HepG2 (cell line): ENCODE measurements around the gene ACTN2. TPM values are rescaled to one million over a fixed set of nuclear protein-coding genes. Genes with fewer than 3 reads are reported as not detected.

Source experiments
- ATAC-seq: fragments of 200-7000 bp; cut with Tn5 transposase; 3 replicates; pipeline ENCODE4 v1.9.1; 2020; ENCODE audit warnings: mild to moderate bottlenecking, moderate library complexity
- BruUV-seq: library from RNA; stranded (reverse); fragments of 400-500 nt; replicated peaks from 2 replicates; lab custom pipeline; 2021; lab: Mats Ljungman, UMichigan
- CTCF ChIA-PET: fragments of 300-600 bp; formaldehyde crosslinking; extraction: SDS; loops from one replicate; lab custom pipeline; 2021; ENCODE audit warnings: low total read pairs, inconsistent platforms, low intra/inter-chr PET ratio; lab: Yijun Ruan, JAX
- POLR2A ChIA-PET: fragments of 350-600 bp; sonication (Branson Sonifier 250); formaldehyde crosslinking; loops from one replicate; lab custom pipeline; 2020; ENCODE audit warnings: antibody characterized with exemption, inconsistent platforms; lab: Yijun Ruan, JAX
- DNase-seq: peaks from one replicate; pipeline ENCODE4 v3.0.0-alpha.2; 2015; ENCODE audit warnings: low spot score
- FAIRE-seq: peaks from 3 replicates; lab custom pipeline; 2011; peaks lifted over from hg19 to GRCh38; lab: Jason Lieb, UNC
- H2AFZ ChIP-seq: one replicate; pipeline ENCODE4 v1.6.1; 2011; ENCODE audit warnings: low read length, inconsistent platforms
- H3K27ac ChIP-seq: fragments of 300-600 bp; 3 replicates; pipeline ENCODE4 v1.8.0; 2011; ENCODE audit warnings: mixed run types, mild to moderate bottlenecking, mixed read lengths, low read length, inconsistent platforms; ENCODE audit not compliant: insufficient read depth; ENCODE audit errors: extremely low read length
- H3K27me3 ChIP-seq, 2 experiments: fragments of 200-600 bp in 1 of 2; 2 replicates in 1 of 2; 3 replicates in 1 of 2; pipeline versions ENCODE4 v1.6.0 to v1.8.0; 2011; ENCODE audit warnings: low read length in 2 of 2, mild to moderate bottlenecking in 2 of 2, moderate library complexity in 2 of 2, inconsistent platforms in 1 of 2; ENCODE audit not compliant: insufficient read depth in 2 of 2, control insufficient read depth in 1 of 2
- H3K36me3 ChIP-seq, 2 experiments: fragments of 200-600 bp in 1 of 2; replicated peaks in 1 of 2; 2 replicates in 1 of 2; 3 replicates in 1 of 2; pipeline versions ENCODE4 v1.5.1 to v1.8.0; 2011; ENCODE audit warnings: low read length in 2 of 2, inconsistent platforms in 1 of 2; ENCODE audit not compliant: insufficient read depth in 2 of 2, control insufficient read depth in 1 of 2
- H3K4me1 ChIP-seq: 2 replicates; pipeline ENCODE4 v1.5.1; 2012; ENCODE audit warnings: low read length, inconsistent platforms; ENCODE audit not compliant: insufficient read depth
- H3K4me2 ChIP-seq: 2 replicates; pipeline ENCODE4 v1.6.0; 2011; ENCODE audit warnings: low read depth, low read length, inconsistent platforms
- H3K4me3 ChIP-seq, 3 experiments: fragments of 200-600 bp in 1 of 3; sonication (generic), shearing (Covaris generic) in 1 of 3; replicated peaks in 1 of 3; 2 replicates each; pipeline ENCODE4 v1.5.1; 2011 to 2016; ENCODE audit warnings: low read length in 3 of 3, inconsistent platforms in 2 of 3, low read depth in 2 of 3, mild to moderate bottlenecking in 2 of 3, control low read depth in 1 of 3, mixed read lengths in 1 of 3; ENCODE audit not compliant: insufficient read depth in 1 of 3
- H3K79me2 ChIP-seq: one replicate; pipeline ENCODE4 v1.6.1; 2011; ENCODE audit warnings: low read length, inconsistent platforms; ENCODE audit not compliant: insufficient read depth
- H3K9ac ChIP-seq: 2 replicates; pipeline ENCODE4 v1.6.0; 2011; ENCODE audit warnings: mild to moderate bottlenecking, low read depth, low read length, inconsistent platforms; ENCODE audit not compliant: insufficient read depth
- H3K9me3 ChIP-seq: 2 replicates; pipeline ENCODE4 v1.5.1; 2012; ENCODE audit warnings: mild to moderate bottlenecking, low read length
- H4K20me1 ChIP-seq: 2 replicates; pipeline ENCODE4 v1.6.0; 2011; ENCODE audit warnings: inconsistent platforms, mild to moderate bottlenecking, low read length, moderate library complexity; ENCODE audit not compliant: insufficient read depth
- HNF4G ChIP-seq, 2 experiments: sonication (generic) in 1 of 2; formaldehyde crosslinking in 1 of 2; IDR thresholded peaks; 2 replicates each; pipeline versions ENCODE4 v1.4.0 to v1.6.1; 2011 to 2020; ENCODE audit warnings: borderline replicate concordance in 2 of 2, low read depth in 2 of 2, mild to moderate bottlenecking in 2 of 2, low read length in 1 of 2, missing genetic modification reagents in 1 of 2, moderate library complexity in 1 of 2
- KAT7 ChIP-seq: IDR thresholded peaks from 2 replicates; pipeline ENCODE4 v1.6.1; 2018; ENCODE audit warnings: borderline replicate concordance, missing compliant biosample characterization
- TEAD2 ChIP-seq: sonication (generic); formaldehyde crosslinking; IDR thresholded peaks from 2 replicates; pipeline ENCODE4 v1.9.0; 2021; ENCODE audit warnings: missing genetic modification reagents
- ZNF530 ChIP-seq: sonication (generic); formaldehyde crosslinking; IDR thresholded peaks from 2 replicates; pipeline ENCODE4 v1.5.0; 2020; ENCODE audit warnings: low read depth, mild to moderate bottlenecking, missing genetic modification reagents
- WGBS: methylation state at CpG from one replicate; pipeline ENCODE4 v1.1.6; 2017; ENCODE audit warnings: low lambda C conversion rate; 5-methylcytosine and 5-hydroxymethylcytosine counted together
- in situ Hi-C: cut with HindIII; loops from 2 replicates; pipeline ENCODE4 v1.10.0; 2017; ENCODE audit warnings: low pct_unique_long_range_greater_than_20kb; ENCODE audit not compliant: extremely low pct_ligation_motif_present
- intact Hi-C: fragments of 100-400 bp; cut with micrococcal nuclease; formaldehyde crosslinking; loops from one replicate; pipeline ENCODE4 v1.10.0; 2022; ENCODE audit not compliant: unreplicated experiment
- polyA plus RNA-seq, 8 experiments: library from polyadenylated mRNA; depleted of rRNA in 3 of 8; stranded (reverse) in 7 of 8; unstranded in 1 of 8; fragments of >200 nt; fragmentation: Illumina TruSeq in 4 of 8; extraction: Trizol in 4 of 8; gene quantifications; 2 replicates each; pipeline versions ENCODE4 v1.2.1 to v1.2.3, GENCODE V29; 2011 to 2016; ENCODE audit warnings: low read depth in 4 of 8, missing spikeins in 1 of 8, mixed read lengths in 1 of 8; ENCODE audit not compliant: insufficient read depth in 1 of 8
- total RNA-seq, 5 experiments: library from RNA; depleted of rRNA; stranded (reverse); fragments of >200 nt; fragmentation: Illumina TruSeq; extraction: Trizol; gene quantifications; 2 replicates each; pipeline ENCODE4 v1.2.3, GENCODE V29; 2016; ENCODE audit warnings: low read depth in 1 of 5
- TF ChIP-seq, protein P1 (sequence below): sonication (generic); formaldehyde crosslinking; IDR thresholded peaks from 2 replicates; pipeline ENCODE4 v1.4.0; 2020; ENCODE audit warnings: missing genetic modification reagents, borderline replicate concordance
- TF ChIP-seq, protein P2 (sequence below): sonication (generic); formaldehyde crosslinking; IDR thresholded peaks from 2 replicates; pipeline ENCODE4 v1.5.1; 2020; ENCODE audit warnings: missing genetic modification reagents, mild to moderate bottlenecking, borderline replicate concordance
- TF ChIP-seq, protein P3 (sequence below): fragments of 450-650 bp; IDR thresholded peaks from 2 replicates; pipeline ENCODE4 v1.6.1; 2016
- TF ChIP-seq, protein P4 (sequence below): IDR thresholded peaks from 2 replicates; pipeline ENCODE4 v1.6.1; 2018; ENCODE audit warnings: missing genetic modification reagents, mild to moderate bottlenecking, missing compliant biosample characterization
- TF ChIP-seq, protein P5 (sequence below): sonication (generic); formaldehyde crosslinking; conservative IDR thresholded peaks from 2 replicates; pipeline ENCODE4 v1.4.0; 2020; ENCODE audit warnings: missing genetic modification reagents
- TF ChIP-seq, protein P6 (sequence below): sonication (generic); formaldehyde crosslinking; IDR thresholded peaks from 2 replicates; pipeline ENCODE4 v1.8.1; 2023; ENCODE audit warnings: mild to moderate bottlenecking, missing genetic modification reagents
- TF ChIP-seq, protein P7 (sequence below): sonication (generic); formaldehyde crosslinking; IDR thresholded peaks from 2 replicates; pipeline ENCODE4 v1.4.0; 2020; ENCODE audit warnings: missing genetic modification reagents

Gene ACTN2
- total and polyA plus RNA-seq, 2 of the 13 experiments (the other 11 are each of a cell fraction or from before 2014, with no cell fraction given), result 0.04 to 0.13 TPM

DNA sequence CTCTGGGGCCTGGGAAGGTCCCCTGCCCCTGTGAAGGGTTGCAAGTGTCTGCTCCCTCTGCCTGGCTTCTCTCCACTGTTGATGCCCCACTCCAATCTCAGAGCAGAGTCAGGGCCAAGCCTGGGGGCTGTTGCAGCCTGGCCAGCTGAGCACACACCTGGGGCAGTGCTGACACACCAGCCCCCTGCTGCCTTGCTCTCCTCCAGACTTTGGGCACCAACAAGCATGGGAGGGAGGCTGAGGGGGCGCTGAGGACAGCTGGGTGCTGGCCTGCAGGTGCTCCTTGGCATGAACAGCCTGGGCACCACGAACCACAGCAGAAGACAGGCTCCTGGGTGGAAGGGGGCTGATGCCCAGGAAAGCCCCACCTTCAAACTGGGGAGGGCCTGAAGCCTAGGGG is 99.2 kb downstream of the ACTN2 start:
- Histone ChIP-seq H3K27me3 (no peaks in the 10 kb centered on the region), H3K9ac (no peak overlapping the region), H3K9me3 (no peaks in the 10 kb centered on the region), H3K4me1 (no peaks in the 10 kb centered on the region), H3K79me2 (no peaks in the 10 kb centered on the region), H3K4me3 (no peak overlapping the region), H3K36me3 (no peaks in the 10 kb centered on the region), H4K20me1 (no peaks in the 10 kb centered on the region), H3K27ac (no peak overlapping the region), H3K4me2 (peak overlapping the region; percentile 10; the same call in 1 of the 2 replicates), H2AFZ (no peak overlapping the region)
- 20% methylated on average over 1 of the region's 2 CpGs for WGBS
- no peak for FAIRE-seq
- in situ Hi-C loops (no loop called here), intact Hi-C loops (no loop called here)
- ChIA-PET CTCF (no interaction called here), POLR2A (interaction anchor here (1.6 kb wide), 1 partner anchor 9 kb away, joined by 10 read pairs; the partner anchor contains the start of gene MTR)
- BruUV-seq, result no TSS peak
- ATAC-seq, result peak; percentile 48; the same call in 2 of the 3 replicates
- DNase-seq, result no peak
- TF ChIP-seq, protein P1, sequence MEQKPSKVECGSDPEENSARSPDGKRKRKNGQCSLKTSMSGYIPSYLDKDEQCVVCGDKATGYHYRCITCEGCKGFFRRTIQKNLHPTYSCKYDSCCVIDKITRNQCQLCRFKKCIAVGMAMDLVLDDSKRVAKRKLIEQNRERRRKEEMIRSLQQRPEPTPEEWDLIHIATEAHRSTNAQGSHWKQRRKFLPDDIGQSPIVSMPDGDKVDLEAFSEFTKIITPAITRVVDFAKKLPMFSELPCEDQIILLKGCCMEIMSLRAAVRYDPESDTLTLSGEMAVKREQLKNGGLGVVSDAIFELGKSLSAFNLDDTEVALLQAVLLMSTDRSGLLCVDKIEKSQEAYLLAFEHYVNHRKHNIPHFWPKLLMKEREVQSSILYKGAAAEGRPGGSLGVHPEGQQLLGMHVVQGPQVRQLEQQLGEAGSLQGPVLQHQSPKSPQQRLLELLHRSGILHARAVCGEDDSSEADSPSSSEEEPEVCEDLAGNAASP, result no peak
- TF ChIP-seq KAT7 (no peak), HNF4G (IDR thresholded peaks at IDR 0.05; ENCODE audit: borderline replicate concordance, low read depth, low read length) (no peak), HNF4G (CRISPR knock-in tag; IDR thresholded peaks at IDR 0.05; ENCODE audit: borderline replicate concordance, low read depth) (no peak), TEAD2 (CRISPR knock-in tag) (no peak), ZNF530 (CRISPR knock-in tag) (no peak)
- TF ChIP-seq, protein P2, sequence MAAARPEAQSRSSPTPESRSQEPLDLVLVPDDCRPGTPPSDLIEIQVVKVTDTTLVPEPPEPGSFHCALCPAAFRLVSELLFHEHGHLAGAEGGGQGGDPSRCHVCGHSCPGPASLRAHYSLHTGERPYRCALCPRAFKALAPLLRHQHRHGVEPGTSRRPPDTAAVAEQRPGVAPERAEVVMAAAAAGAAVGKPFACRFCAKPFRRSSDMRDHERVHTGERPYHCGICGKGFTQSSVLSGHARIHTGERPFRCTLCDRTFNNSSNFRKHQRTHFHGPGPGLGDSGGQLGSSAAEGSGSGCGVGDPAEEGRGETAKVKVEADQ (CRISPR knock-in tag), result no peak
- TF ChIP-seq, protein P3, sequence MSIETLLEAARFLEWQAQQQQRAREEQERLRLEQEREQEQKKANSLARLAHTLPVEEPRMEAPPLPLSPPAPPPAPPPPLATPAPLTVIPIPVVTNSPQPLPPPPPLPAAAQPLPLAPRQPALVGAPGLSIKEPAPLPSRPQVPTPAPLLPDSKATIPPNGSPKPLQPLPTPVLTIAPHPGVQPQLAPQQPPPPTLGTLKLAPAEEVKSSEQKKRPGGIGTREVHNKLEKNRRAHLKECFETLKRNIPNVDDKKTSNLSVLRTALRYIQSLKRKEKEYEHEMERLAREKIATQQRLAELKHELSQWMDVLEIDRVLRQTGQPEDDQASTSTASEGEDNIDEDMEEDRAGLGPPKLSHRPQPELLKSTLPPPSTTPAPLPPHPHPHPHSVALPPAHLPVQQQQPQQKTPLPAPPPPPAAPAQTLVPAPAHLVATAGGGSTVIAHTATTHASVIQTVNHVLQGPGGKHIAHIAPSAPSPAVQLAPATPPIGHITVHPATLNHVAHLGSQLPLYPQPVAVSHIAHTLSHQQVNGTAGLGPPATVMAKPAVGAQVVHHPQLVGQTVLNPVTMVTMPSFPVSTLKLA, result no peak
- TF ChIP-seq, protein P4, sequence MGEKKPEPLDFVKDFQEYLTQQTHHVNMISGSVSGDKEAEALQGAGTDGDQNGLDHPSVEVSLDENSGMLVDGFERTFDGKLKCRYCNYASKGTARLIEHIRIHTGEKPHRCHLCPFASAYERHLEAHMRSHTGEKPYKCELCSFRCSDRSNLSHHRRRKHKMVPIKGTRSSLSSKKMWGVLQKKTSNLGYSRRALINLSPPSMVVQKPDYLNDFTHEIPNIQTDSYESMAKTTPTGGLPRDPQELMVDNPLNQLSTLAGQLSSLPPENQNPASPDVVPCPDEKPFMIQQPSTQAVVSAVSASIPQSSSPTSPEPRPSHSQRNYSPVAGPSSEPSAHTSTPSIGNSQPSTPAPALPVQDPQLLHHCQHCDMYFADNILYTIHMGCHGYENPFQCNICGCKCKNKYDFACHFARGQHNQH (CRISPR knock-in tag), result no peak
- TF ChIP-seq, protein P5, sequence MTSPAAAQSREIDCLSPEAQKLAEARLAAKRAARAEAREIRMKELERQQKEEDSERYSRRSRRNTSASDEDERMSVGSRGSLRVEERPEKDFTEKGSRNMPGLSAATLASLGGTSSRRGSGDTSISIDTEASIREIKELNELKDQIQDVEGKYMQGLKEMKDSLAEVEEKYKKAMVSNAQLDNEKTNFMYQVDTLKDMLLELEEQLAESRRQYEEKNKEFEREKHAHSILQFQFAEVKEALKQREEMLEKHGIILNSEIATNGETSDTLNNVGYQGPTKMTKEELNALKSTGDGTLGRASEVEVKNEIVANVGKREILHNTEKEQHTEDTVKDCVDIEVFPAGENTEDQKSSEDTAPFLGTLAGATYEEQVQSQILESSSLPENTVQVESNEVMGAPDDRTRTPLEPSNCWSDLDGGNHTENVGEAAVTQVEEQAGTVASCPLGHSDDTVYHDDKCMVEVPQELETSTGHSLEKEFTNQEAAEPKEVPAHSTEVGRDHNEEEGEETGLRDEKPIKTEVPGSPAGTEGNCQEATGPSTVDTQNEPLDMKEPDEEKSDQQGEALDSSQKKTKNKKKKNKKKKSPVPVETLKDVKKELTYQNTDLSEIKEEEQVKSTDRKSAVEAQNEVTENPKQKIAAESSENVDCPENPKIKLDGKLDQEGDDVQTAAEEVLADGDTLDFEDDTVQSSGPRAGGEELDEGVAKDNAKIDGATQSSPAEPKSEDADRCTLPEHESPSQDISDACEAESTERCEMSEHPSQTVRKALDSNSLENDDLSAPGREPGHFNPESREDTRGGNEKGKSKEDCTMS (CRISPR knock-in tag), result no peak
- TF ChIP-seq, protein P6, sequence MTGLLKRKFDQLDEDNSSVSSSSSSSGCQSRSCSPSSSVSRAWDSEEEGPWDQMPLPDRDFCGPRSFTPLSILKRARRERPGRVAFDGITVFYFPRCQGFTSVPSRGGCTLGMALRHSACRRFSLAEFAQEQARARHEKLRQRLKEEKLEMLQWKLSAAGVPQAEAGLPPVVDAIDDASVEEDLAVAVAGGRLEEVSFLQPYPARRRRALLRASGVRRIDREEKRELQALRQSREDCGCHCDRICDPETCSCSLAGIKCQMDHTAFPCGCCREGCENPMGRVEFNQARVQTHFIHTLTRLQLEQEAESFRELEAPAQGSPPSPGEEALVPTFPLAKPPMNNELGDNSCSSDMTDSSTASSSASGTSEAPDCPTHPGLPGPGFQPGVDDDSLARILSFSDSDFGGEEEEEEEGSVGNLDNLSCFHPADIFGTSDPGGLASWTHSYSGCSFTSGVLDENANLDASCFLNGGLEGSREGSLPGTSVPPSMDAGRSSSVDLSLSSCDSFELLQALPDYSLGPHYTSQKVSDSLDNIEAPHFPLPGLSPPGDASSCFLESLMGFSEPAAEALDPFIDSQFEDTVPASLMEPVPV (CRISPR knock-in tag), result no peak
- TF ChIP-seq, protein P7, sequence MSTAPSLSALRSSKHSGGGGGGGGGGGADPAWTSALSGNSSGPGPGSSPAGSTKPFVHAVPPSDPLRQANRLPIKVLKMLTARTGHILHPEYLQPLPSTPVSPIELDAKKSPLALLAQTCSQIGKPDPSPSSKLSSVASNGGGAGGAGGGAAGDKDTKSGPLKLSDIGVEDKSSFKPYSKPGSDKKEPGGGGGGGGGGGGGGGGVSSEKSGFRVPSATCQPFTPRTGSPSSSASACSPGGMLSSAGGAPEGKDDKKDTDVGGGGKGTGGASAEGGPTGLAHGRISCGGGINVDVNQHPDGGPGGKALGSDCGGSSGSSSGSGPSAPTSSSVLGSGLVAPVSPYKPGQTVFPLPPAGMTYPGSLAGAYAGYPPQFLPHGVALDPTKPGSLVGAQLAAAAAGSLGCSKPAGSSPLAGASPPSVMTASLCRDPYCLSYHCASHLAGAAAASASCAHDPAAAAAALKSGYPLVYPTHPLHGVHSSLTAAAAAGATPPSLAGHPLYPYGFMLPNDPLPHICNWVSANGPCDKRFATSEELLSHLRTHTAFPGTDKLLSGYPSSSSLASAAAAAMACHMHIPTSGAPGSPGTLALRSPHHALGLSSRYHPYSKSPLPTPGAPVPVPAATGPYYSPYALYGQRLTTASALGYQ (CRISPR knock-in tag), result no peak
